Colonic mucosa (tissue), 4 donors: ENCODE measurements around the gene XPC. TPM values are rescaled to one million over a fixed set of nuclear protein-coding genes. Genes with fewer than 3 reads are reported as not detected.
A peak's percentile ranks its signal among the peaks of the same experiment; 100 is the strongest.

Source experiments
- DNase-seq: peaks from one replicate; pipeline ENCODE4 v3.0.0-alpha.2; 2020
- H3K27ac ChIP-seq: fragments of 200-600 bp; one replicate; pipeline ENCODE4 v1.8.0; 2021
- H3K27me3 ChIP-seq: fragments of 200-600 bp; one replicate; pipeline ENCODE4 v1.8.0; 2021
- H3K36me3 ChIP-seq: fragments of 200-600 bp; one replicate; pipeline ENCODE4 v1.8.0; 2021
- H3K4me1 ChIP-seq: fragments of 200-600 bp; one replicate; pipeline ENCODE4 v1.8.0; 2021; ENCODE audit warnings: mild to moderate bottlenecking
- H3K4me3 ChIP-seq: fragments of 200-600 bp; one replicate; pipeline ENCODE4 v1.8.0; 2021
- H3K9ac ChIP-seq, 2 donors: one replicate each; pipeline ENCODE4 v1.7.0; 2013; ENCODE audit warnings: control low read depth in 2 of 2, low read depth in 2 of 2, low read length in 2 of 2
- H3K9me3 ChIP-seq: fragments of 200-600 bp; one replicate; pipeline ENCODE4 v1.8.0; 2021
- CTCF ChIP-seq: fragments of 200-600 bp; IDR thresholded peaks from one replicate; pipeline ENCODE4 v1.8.0; 2022; ENCODE audit warnings: antibody characterized with exemption, mild to moderate bottlenecking
- intact Hi-C: fragments of 100-400 bp; cut with DNase I; formaldehyde crosslinking; loops from one replicate; pipeline ENCODE4 v1.14.1; 2022
- total RNA-seq, 2 donors: library from RNA; stranded (reverse); fragmentation: NEBNext Ultra II Directional in 1 of 2; extraction: Animal tissue kit (Norgen Biotek cat#: 25700) in 1 of 2; gene quantifications; one replicate each; pipeline ENCODE4 v1.2.1, GENCODE V29; 2021
- donor health status: healthy.
- donor health status: DM: no; HTN: no; CAD: no.
- donor health status: DM: no; HTN: no; CAD: no.

XPC gene
- total RNA-seq, 2 donors from 2014 or later = 14.7 to 23.3 TPM

- Histone ChIP-seq H3K4me1 (peaks cover 5% of the 10 kb centered on the region), H3K27ac (no peak overlapping the region)
Observed at GRCh38 chr3:14119651-14120050, 58.8 kb downstream of the XPC start.

GRCh38 chr3:14118400-14119381, 59.7 kb downstream of the XPC start:
- peak; percentile 11 for DNase-seq

More at GRCh38 chr3:14119651-14120050, 58.8 kb downstream of the XPC start:
- Histone ChIP-seq H3K9ac (no peak overlapping the region), H3K9me3 (no peaks in the 10 kb centered on the region), H3K4me3 (no peak overlapping the region), H3K36me3 (no peaks in the 10 kb centered on the region), H3K27me3 (no peaks in the 10 kb centered on the region)
- peak; percentile 6 for DNase-seq
- TF ChIP-seq CTCF = no peak
- intact Hi-C loops = loop anchor here (5.0 kb wide), 1 partner anchor 58 kb away; the partner anchor contains the start of genes LSM3 and XPC

GRCh38 chr3:14117468-14118399, 60.7 kb downstream of the XPC start:
- intact Hi-C loops = no loop called here
- no peak overlapping the region for H3K4me3 ChIP-seq
- no peak for TF ChIP-seq CTCF
- DNase-seq = peak; percentile 10
- H3K9me3 ChIP-seq = no peaks in the 10 kb centered on the region
- H3K27me3 ChIP-seq = no peaks in the 10 kb centered on the region
- no peak overlapping the region for H3K9ac ChIP-seq
- no peaks in the 10 kb centered on the region for H3K4me1 ChIP-seq
- H3K36me3 ChIP-seq = no peaks in the 10 kb centered on the region
- no peak overlapping the region for H3K27ac ChIP-seq

More at GRCh38 chr3:14118400-14119381, 59.7 kb downstream of the XPC start:
- Histone ChIP-seq H3K9me3 (no peaks in the 10 kb centered on the region), H3K4me1 (peaks cover 3% of the 10 kb centered on the region), H3K27ac (no peak overlapping the region), H3K9ac (no peak overlapping the region), H3K36me3 (no peaks in the 10 kb centered on the region), H3K4me3 (no peak overlapping the region), H3K27me3 (no peaks in the 10 kb centered on the region)
- intact Hi-C loops = no loop called here
- no peak for TF ChIP-seq CTCF

- Histone ChIP-seq H3K4me3 (no peak overlapping the region), H3K27me3 (no peaks in the 10 kb centered on the region), H3K9ac (no peak overlapping the region), H3K36me3 (no peaks in the 10 kb centered on the region), H3K27ac (no peak overlapping the region), H3K9me3 (no peaks in the 10 kb centered on the region), H3K4me1 (no peaks in the 10 kb centered on the region)
- TF ChIP-seq CTCF = no peak
- peak; percentile 13 for DNase-seq
- intact Hi-C loops = loop anchor here (5.0 kb wide), 1 partner anchor 217 kb away; no protein-coding TSS in a partner anchor
Observed at GRCh38 chr3:14113965-14114635, 64.3 kb downstream of the XPC start.
